IMR-90 (cell line): ENCODE results near the gene CEL. TPM values are rescaled to one million over a fixed set of nuclear protein-coding genes. Genes with fewer than 3 reads are reported as not detected.

ENCODE experiments used
- ATAC-seq: fragments of 200-7000 bp; cut with Tn5 transposase; 2 replicates; pipeline ENCODE4 v1.9.1; 2020; ENCODE audit warnings: low read depth, mild to moderate bottlenecking, moderate library complexity
- BruUV-seq: library from RNA; stranded (reverse); fragments of 400-500 nt; replicated peaks from 2 replicates; lab custom pipeline; 2021; lab: Mats Ljungman, UMichigan
- CTCF ChIA-PET: fragments of 300-600 bp; formaldehyde crosslinking; extraction: SDS; loops from one replicate; lab custom pipeline; 2021; ENCODE audit warnings: antibody characterized with exemption; lab: Yijun Ruan, JAX
- POLR2A ChIA-PET: fragments of 300-600 bp; sonication (Branson Sonifier 250); formaldehyde crosslinking; loops from one replicate; lab custom pipeline; 2022; ENCODE audit warnings: antibody characterized with exemption; ENCODE audit not compliant: unreplicated experiment; lab: Charles Lee
- DNase-seq: peaks from one replicate; pipeline ENCODE4 v3.0.0; 2013
- H2AFZ ChIP-seq: replicated peaks from 2 replicates; pipeline ENCODE3; 2013; ENCODE audit warnings: low read length, mild to moderate bottlenecking; ENCODE audit not compliant: poor library complexity
- H2AK5ac ChIP-seq: 2 replicates; pipeline ENCODE4 v1.6.1; 2013; ENCODE audit warnings: low read depth, low read length, inconsistent platforms
- H2AK9ac ChIP-seq: replicated peaks from 2 replicates; pipeline ENCODE3; 2013; ENCODE audit warnings: mild to moderate bottlenecking, low read depth, low read length, moderate library complexity; ENCODE audit not compliant: poor library complexity
- H2BK120ac ChIP-seq: 2 replicates; pipeline ENCODE4 v1.6.1; 2013; ENCODE audit warnings: low read depth, low read length, inconsistent platforms
- H2BK15ac ChIP-seq: 3 replicates; pipeline ENCODE4 v1.6.1; 2013; ENCODE audit warnings: low read depth, low read length, inconsistent platforms
- H2BK20ac ChIP-seq: 2 replicates; pipeline ENCODE4 v1.6.1; 2013; ENCODE audit warnings: low read depth, mild to moderate bottlenecking, inconsistent platforms, low read length, moderate library complexity
- H2BK5ac ChIP-seq: 2 replicates; pipeline ENCODE4 v1.6.1; 2013; ENCODE audit warnings: mild to moderate bottlenecking, low read depth, low read length, inconsistent platforms; ENCODE audit not compliant: poor library complexity, severe bottlenecking
- H3K14ac ChIP-seq: replicated peaks from 2 replicates; pipeline ENCODE4 v1.6.1; 2013; ENCODE audit warnings: low read depth, low read length, inconsistent platforms
- H3K18ac ChIP-seq: 2 replicates; pipeline ENCODE4 v1.6.1; 2013; ENCODE audit warnings: low read depth, low read length, control low read depth
- H3K23ac ChIP-seq: 2 replicates; pipeline ENCODE4 v1.6.1; 2013; ENCODE audit warnings: low read depth, low read length, inconsistent platforms
- H3K27ac ChIP-seq: 2 replicates; pipeline ENCODE4 v1.5.1; 2013; ENCODE audit warnings: mild to moderate bottlenecking, control low read depth, low read length; ENCODE audit not compliant: insufficient read depth
- H3K27me3 ChIP-seq: 2 replicates; pipeline ENCODE4 v1.6.1; 2013; ENCODE audit warnings: low read length; ENCODE audit not compliant: control insufficient read depth, insufficient read depth
- H3K36me3 ChIP-seq: 2 replicates; pipeline ENCODE4 v1.6.1; 2013; ENCODE audit warnings: low read length, mixed read lengths; ENCODE audit not compliant: control insufficient read depth, insufficient read depth
- H3K4ac ChIP-seq: 2 replicates; pipeline ENCODE4 v1.6.1; 2013; ENCODE audit warnings: low read depth, low read length, inconsistent platforms
- H3K4me1 ChIP-seq: 2 replicates; pipeline ENCODE4 v1.6.1; 2013; ENCODE audit warnings: low read length, mixed read lengths; ENCODE audit not compliant: control insufficient read depth, insufficient read depth
- H3K4me2 ChIP-seq: 2 replicates; pipeline ENCODE4 v1.6.1; 2013; ENCODE audit warnings: low read depth, mild to moderate bottlenecking, control low read depth, low read length, moderate library complexity
- H3K4me3 ChIP-seq: 2 replicates; pipeline ENCODE4 v1.5.1; 2013; ENCODE audit warnings: low read depth, mild to moderate bottlenecking, control low read depth, low read length, moderate library complexity; ENCODE audit not compliant: insufficient read depth
- H3K56ac ChIP-seq: 2 replicates; pipeline ENCODE4 v1.6.1; 2013; ENCODE audit warnings: low read length, inconsistent platforms; ENCODE audit not compliant: insufficient read depth; ENCODE audit errors: extremely low read depth
- H3K79me1 ChIP-seq, 2 experiments: 2 replicates each; pipeline ENCODE4 v1.6.1; 2013; ENCODE audit warnings: low read length in 2 of 2, inconsistent platforms in 1 of 2, low read depth in 1 of 2
- H3K9ac ChIP-seq: 2 replicates; pipeline ENCODE4 v1.6.1; 2013; ENCODE audit warnings: low read depth, low read length, control low read depth
- H3K9me1 ChIP-seq: 2 replicates; pipeline ENCODE4 v1.6.1; 2013; ENCODE audit warnings: low read length, inconsistent platforms; ENCODE audit not compliant: insufficient read depth
- H3K9me3 ChIP-seq: 2 replicates; pipeline ENCODE4 v1.6.1; 2013; ENCODE audit warnings: low read length; ENCODE audit not compliant: control insufficient read depth, insufficient read depth
- H4K20me1 ChIP-seq: 2 replicates; pipeline ENCODE4 v1.6.1; 2013; ENCODE audit warnings: low read length, inconsistent platforms; ENCODE audit not compliant: insufficient read depth
- H4K5ac ChIP-seq: 2 replicates; pipeline ENCODE4 v1.6.1; 2013; ENCODE audit warnings: mild to moderate bottlenecking, low read depth, low read length, control low read depth
- H4K8ac ChIP-seq, 2 experiments: 2 replicates each; pipeline ENCODE4 v1.6.1; 2013; ENCODE audit warnings: low read depth in 2 of 2, low read length in 2 of 2, control low read depth in 1 of 2, inconsistent platforms in 1 of 2
- H4K91ac ChIP-seq: 2 replicates; pipeline ENCODE4 v1.6.1; 2013; ENCODE audit warnings: low read depth, low read length, inconsistent platforms; ENCODE audit not compliant: insufficient read depth
- ELK1 ChIP-seq: fragments of 150-350 bp; IDR thresholded peaks from 2 replicates; pipeline ENCODE4 v1.6.1; 2016; ENCODE audit warnings: low read depth, mild to moderate bottlenecking, low read length, moderate library complexity, borderline replicate concordance
- MAFK ChIP-seq: IDR thresholded peaks from 2 replicates; pipeline ENCODE4 v1.6.1; 2012; ENCODE audit warnings: low read depth, low read length, improper control_type of control experiment
- POLR2A ChIP-seq: IDR thresholded peaks from 2 replicates; pipeline ENCODE4 v1.6.1; 2012; ENCODE audit warnings: mild to moderate bottlenecking, low read depth, low read length
- SMC3 ChIP-seq: fragments of 150-350 bp; IDR thresholded peaks from 2 replicates; pipeline ENCODE4 v1.6.1; 2016; ENCODE audit warnings: low read depth, mild to moderate bottlenecking, antibody characterized with exemption, low read length, moderate library complexity
- WGBS, 2 experiments: methylation state at CpG; one replicate each; pipeline versions ENCODE4 v1.1.5 to v1.1.7; 2013; ENCODE audit warnings: missing lambda C conversion rate in 2 of 2; ENCODE audit not compliant: insufficient read length in 1 of 2; ENCODE audit errors: extremely low coverage in 2 of 2; 5-methylcytosine and 5-hydroxymethylcytosine counted together
- dilution Hi-C: fragments of 300-500 bp; cut with HindIII; formaldehyde crosslinking; loops from one replicate; pipeline ENCODE4 v1.14.3; 2018; ENCODE audit warnings: low sequenced_read_pairs; ENCODE audit not compliant: unreplicated experiment
- in situ Hi-C: fragments of 300-500 bp; cut with MboI; formaldehyde crosslinking; loops from 3 replicates; pipeline ENCODE4 v1.14.3; 2019; ENCODE audit warnings: low sequenced_read_pairs, inconsistent platforms, mixed read lengths
- intact Hi-C: fragments of 100-400 bp; cut with micrococcal nuclease; formaldehyde crosslinking; loops from 2 replicates; pipeline ENCODE4 v1.10.0; 2022
- polyA plus RNA-seq, 3 experiments: library from polyadenylated mRNA; depleted of rRNA; stranded (reverse); fragments of >200 nt; gene quantifications; 2 replicates each; pipeline ENCODE4 v1.2.3, GENCODE V29; 2012; ENCODE audit warnings: low replicate concordance in 1 of 3
- total RNA-seq: library from RNA; depleted of rRNA; stranded (reverse); fragments of >200 nt; gene quantifications from 2 replicates; pipeline ENCODE4 v1.2.3, GENCODE V29; 2012

Gene CEL
- total and polyA plus RNA-seq, 2 of the 4 experiments (the other 2 are of a cell fraction): under 0.01 to 0.75 TPM

- DNase-seq: no peak
- H3K27me3 ChIP-seq: no peaks in the 10 kb centered on the region
- H2BK20ac ChIP-seq: no peak overlapping the region
- H2AFZ ChIP-seq: no peak overlapping the region
- in situ Hi-C loops: no loop called here
- no peaks in the 10 kb centered on the region; the same call in 1 of the 2 replicates for H4K20me1 ChIP-seq
- H2BK5ac ChIP-seq: no peak overlapping the region
- no peak overlapping the region for H4K91ac ChIP-seq
- intact Hi-C loops: no loop called here
- no peak overlapping the region for H2AK5ac ChIP-seq
- 97% methylated on average over 11 of the region's 13 CpGs; no CpG with 5 or more reads in 1 of the 2 experiments for WGBS, 2 experiments
- ATAC-seq: no peak
- dilution Hi-C loops: no loop called here
- H2BK120ac ChIP-seq: no peak overlapping the region
- no peak overlapping the region for H3K23ac ChIP-seq
- H4K5ac ChIP-seq: no peak overlapping the region
- no peak overlapping the region for H3K4me2 ChIP-seq
- H3K14ac ChIP-seq: no peak overlapping the region
- H3K56ac ChIP-seq: no peak overlapping the region
- no peak overlapping the region for H3K18ac ChIP-seq
- CTCF ChIA-PET: no interaction called here
- H3K9me3 ChIP-seq: no peaks in the 10 kb centered on the region
- no peaks in the 10 kb centered on the region for H3K9me1 ChIP-seq
- H3K4me1 ChIP-seq: peaks cover 3% of the 10 kb centered on the region; the same call in 1 of the 2 replicates
- no peak overlapping the region for H2BK15ac ChIP-seq
- H3K27ac ChIP-seq: no peak overlapping the region
- no peak overlapping the region for H3K9ac ChIP-seq
- H4K8ac ChIP-seq: no peak overlapping the region
- no peak overlapping the region for H3K4ac ChIP-seq
- TF ChIP-seq POLR2A (no peak), SMC3 (no peak), MAFK (no peak), ELK1 (no peak)
- POLR2A ChIA-PET: no interaction called here
- no peak overlapping the region for H2AK9ac ChIP-seq
- no TSS peak for BruUV-seq
- no peak overlapping the region for H3K4me3 ChIP-seq
- peaks cover 52% of the 10 kb centered on the region for H3K36me3 ChIP-seq
- H3K79me1 ChIP-seq: peaks cover 0 to 5% of the 10 kb centered on the region in 2 experiments; a peak in 2 of 4 replicates
Measured at GRCh38 chr9:133056533-133056932, 5.2 kb upstream of the CEL start.
